Peyer's patch (tissue), 4 donors: ENCODE data around the gene CEACAM4. TPM values are rescaled to one million over a fixed set of nuclear protein-coding genes. Genes with fewer than 3 reads are reported as not detected.
"Not testable (repeated sequence)": the region's sequence is repeated elsewhere in the genome, so short reads cannot be mapped to it uniquely, and the experiment has no call there.

Experiments used
- DNase-seq, 3 donors: peaks; one replicate each; pipeline ENCODE4 v3.0.0-alpha.2; 2017 to 2019
- H3K27ac ChIP-seq, 4 donors: fragments of 200-600 bp; sonication (generic); one replicate each; pipeline ENCODE4 v1.5.1; 2016 to 2019
- H3K27me3 ChIP-seq, 2 donors: fragments of 200-600 bp; sonication (generic); one replicate each; pipeline ENCODE4 v1.5.1; 2019
- H3K36me3 ChIP-seq, 3 donors: fragments of 200-600 bp; sonication (generic); one replicate each; pipeline ENCODE4 v1.5.1; 2016 to 2019
- H3K4me1 ChIP-seq, 4 donors: fragments of 200-600 bp; sonication (generic); one replicate each; pipeline ENCODE4 v1.5.1; 2016 to 2019
- H3K4me3 ChIP-seq, 4 donors: fragments of 200-600 bp; sonication (generic); 1 replicate in 3 of 4; 2 replicates in 1 of 4; pipeline ENCODE4 v1.5.1; 2016 to 2019; ENCODE audit warnings: mild to moderate bottlenecking in 1 of 4
- H3K9me3 ChIP-seq, 4 donors: fragments of 200-600 bp; sonication (generic); one replicate each; pipeline ENCODE4 v1.5.1; 2016 to 2019; ENCODE audit warnings: mild to moderate bottlenecking in 1 of 4
- CTCF ChIP-seq, 6 experiments: fragments of 450-650 bp in 4 of 6; fragments of 200-600 bp in 2 of 6; sonication (generic) in 1 of 6; IDR thresholded peaks; one replicate each; pipeline ENCODE4 v1.5.1; 2017 to 2019; ENCODE audit warnings: antibody characterized with exemption in 6 of 6, mild to moderate bottlenecking in 3 of 6, moderate library complexity in 1 of 6
- POLR2A ChIP-seq, 2 donors: fragments of 450-650 bp; IDR thresholded peaks; one replicate each; pipeline ENCODE4 v1.5.1; 2017; ENCODE audit warnings: antibody characterized with exemption in 2 of 2, mild to moderate bottlenecking in 2 of 2, moderate library complexity in 2 of 2
- total RNA-seq, 4 donors: library from RNA; depleted of rRNA; stranded (reverse); fragments of >200 nt; gene quantifications; one replicate each; pipeline ENCODE4 v1.1.0, GENCODE V29; 2016

The CEACAM4 gene
- total RNA-seq, 4 donors from 2014 or later, result not detected

DNA sequence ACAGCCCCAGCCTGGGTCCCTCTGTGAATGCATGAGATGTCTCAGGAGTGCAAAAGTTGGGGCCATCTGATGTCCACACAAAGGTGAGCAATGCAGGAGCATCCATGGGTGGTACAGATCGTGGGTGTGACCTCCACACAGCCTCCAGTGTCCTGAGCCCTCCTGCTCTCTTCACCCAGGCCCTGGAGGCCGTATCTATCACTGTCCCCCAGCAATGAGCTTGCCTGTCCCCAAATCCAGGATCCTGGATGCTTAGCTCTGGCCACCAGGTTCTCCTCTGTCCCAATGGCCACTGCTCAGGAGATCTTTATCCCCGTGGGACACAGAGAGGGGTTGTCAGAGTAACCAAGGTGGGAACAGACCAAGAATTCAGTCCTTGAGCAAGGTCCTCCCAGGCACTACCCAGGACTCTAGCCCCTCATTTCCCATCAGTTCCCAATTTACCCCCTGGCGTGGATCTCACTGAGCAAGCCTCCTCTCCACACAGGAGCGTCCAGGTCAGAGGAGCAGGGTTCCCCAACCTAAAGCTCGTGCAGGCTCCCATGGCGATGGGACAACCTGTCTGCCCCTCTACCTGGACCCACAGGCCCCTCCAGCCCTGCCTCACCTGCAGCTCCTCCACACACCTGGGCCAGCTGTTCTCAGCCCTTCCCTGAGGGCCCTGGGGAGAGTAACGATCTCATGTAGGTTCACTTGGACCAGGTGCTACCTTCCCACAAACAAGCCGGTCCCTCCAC lies 39.6 kb downstream of the CEACAM4 start:
- DNase-seq, result no peak
- TF ChIP-seq CTCF (IDR thresholded peaks at IDR 0.05), result no peak
- no peak for TF ChIP-seq POLR2A (IDR thresholded peaks at IDR 0.05)

GRCh38 chr19:41586064-41586463 lies 40.8 kb downstream of the CEACAM4 start:
- Histone ChIP-seq H3K4me1 (no peaks in the 10 kb centered on the region), H3K27me3 (no peaks in the 10 kb centered on the region), H3K9me3 (peaks cover 0 to 9% (median 0%) of the 10 kb centered on the region in 4 donors), H3K4me3 (no peak overlapping the region), H3K36me3 (no peaks in the 10 kb centered on the region), H3K27ac (no peak overlapping the region)
- TF ChIP-seq CTCF (IDR thresholded peaks at IDR 0.05) (no peak), POLR2A (IDR thresholded peaks at IDR 0.05) (no peak)
- DNase-seq, result no peak

More for the DNA sequence above, 39.6 kb downstream of the CEACAM4 start:
- H3K4me3 ChIP-seq, result no peak overlapping the region
- H3K36me3 ChIP-seq, result no peaks in the 10 kb centered on the region
- no peaks in the 10 kb centered on the region for H3K27me3 ChIP-seq
- H3K27ac ChIP-seq, result no peak overlapping the region
- no peaks in the 10 kb centered on the region for H3K4me1 ChIP-seq
- H3K9me3 ChIP-seq, result no peaks in the 10 kb centered on the region

GRCh38 chr19:41584931-41585330 lies 41.9 kb downstream of the CEACAM4 start:
- Histone ChIP-seq H3K27me3 (no peaks in the 10 kb centered on the region), H3K36me3 (no peaks in the 10 kb centered on the region), H3K9me3 (peaks cover 0 to 13% (median 0%) of the 10 kb centered on the region in 4 donors), H3K4me3 (no peak overlapping the region), H3K27ac (no peak overlapping the region), H3K4me1 (no peaks in the 10 kb centered on the region)
- TF ChIP-seq POLR2A (IDR thresholded peaks at IDR 0.05) (no peak), CTCF (IDR thresholded peaks at IDR 0.05) (no peak)
- DNase-seq, result no peak

DNA sequence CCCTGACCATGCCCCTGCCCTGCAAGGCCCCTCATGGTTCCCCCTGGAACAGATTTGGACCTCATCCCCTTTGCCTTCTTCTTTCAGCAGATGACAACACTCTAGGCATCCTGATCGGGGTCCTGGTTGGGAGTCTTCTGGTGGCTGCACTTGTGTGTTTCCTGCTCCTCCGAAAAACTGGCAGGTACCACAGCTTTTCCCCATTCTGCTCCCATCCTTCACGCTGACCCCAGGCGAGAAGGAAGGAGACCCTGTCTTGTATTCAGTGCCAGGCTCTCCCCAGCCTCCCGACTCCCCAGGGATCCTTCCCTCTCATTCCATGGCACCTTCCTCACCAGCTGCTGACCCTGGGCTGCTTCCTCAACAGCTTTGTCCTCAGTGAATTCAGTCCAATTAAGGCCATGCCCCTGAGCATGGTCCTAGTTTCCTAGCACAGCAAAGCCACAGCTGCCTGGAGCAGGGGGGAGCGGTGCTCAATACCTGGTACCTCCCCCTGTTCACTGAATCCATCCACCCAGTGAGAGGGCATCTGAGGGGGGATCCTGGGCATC lies 42.5 kb downstream of the CEACAM4 start:
- no peak for DNase-seq
- TF ChIP-seq CTCF (IDR thresholded peaks at IDR 0.05), result no peak

DNA sequence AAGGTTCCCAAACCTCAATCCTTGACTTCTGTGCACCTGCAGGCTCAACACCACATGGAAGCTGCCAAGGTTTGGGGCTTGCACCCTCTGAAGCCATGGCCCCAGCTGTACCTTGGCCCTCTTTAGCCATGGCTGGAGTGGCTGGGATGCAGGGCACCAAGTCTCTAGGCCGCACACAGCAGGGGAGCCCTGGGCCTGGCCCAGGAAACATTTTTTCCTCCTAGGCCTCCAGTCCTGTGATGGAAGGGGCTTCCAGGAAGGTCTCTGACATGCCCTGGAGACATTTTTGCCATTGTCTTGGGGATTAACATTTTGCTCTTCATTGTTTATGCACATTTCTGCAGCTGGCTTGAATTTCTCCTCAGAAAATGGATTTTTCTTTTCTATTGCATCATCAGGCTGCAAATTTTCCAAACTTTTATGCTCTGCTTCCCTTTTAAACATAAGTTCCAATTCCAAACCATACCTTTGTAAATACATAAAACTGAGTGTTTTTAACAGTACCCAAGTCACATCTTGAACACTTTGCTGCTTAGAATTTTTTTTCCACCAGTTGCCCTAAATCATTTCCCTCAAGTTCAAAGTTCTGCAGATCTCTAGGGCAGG lies 44.2 kb downstream of the CEACAM4 start:
- H3K4me3 ChIP-seq, H3K27me3 ChIP-seq, DNase-seq, H3K4me1 ChIP-seq, H3K27ac ChIP-seq, H3K36me3 ChIP-seq: not testable (repeated sequence)
- peaks cover 0 to 13% (median 0%) of the 10 kb centered on the region in 4 donors for H3K9me3 ChIP-seq

More for the DNA sequence above, 42.5 kb downstream of the CEACAM4 start:
- H3K36me3 ChIP-seq, result no peaks in the 10 kb centered on the region
- H3K4me3 ChIP-seq, result no peak overlapping the region
- no peaks in the 10 kb centered on the region for H3K27me3 ChIP-seq
- no peaks in the 10 kb centered on the region for H3K4me1 ChIP-seq
- peaks cover 0 to 13% (median 0%) of the 10 kb centered on the region in 4 donors for H3K9me3 ChIP-seq
- H3K27ac ChIP-seq, result no peak overlapping the region

DNA sequence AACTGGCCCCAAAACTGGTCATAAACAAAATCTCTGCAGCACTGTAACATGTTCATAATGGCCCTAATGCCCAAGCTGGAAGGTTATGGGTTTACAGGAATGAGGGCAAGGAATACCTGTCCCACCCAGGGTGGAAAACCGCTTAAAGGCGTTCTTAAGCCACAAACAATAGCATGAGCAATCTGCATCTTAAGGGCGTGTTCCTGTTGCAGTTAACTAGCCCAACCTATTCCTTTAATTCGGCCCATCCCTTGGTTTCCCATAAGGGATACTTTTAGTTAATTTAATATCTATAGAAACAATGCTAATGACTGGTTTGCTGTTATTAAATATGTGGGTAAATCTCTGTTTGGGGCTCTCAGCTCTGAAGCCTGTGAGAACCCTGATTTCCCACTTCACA lies 45.8 kb downstream of the CEACAM4 start:
- not testable (repeated sequence) for DNase-seq, H3K36me3 ChIP-seq, H3K4me1 ChIP-seq, H3K27ac ChIP-seq, H3K4me3 ChIP-seq, H3K27me3 ChIP-seq
- H3K9me3 ChIP-seq, result peaks cover 0 to 13% (median 0%) of the 10 kb centered on the region in 4 donors
